K562 (cell line): Measurements from ENCODE around the gene GLRX. TPM values are rescaled to one million over a fixed set of nuclear protein-coding genes. Genes with fewer than 3 reads are reported as not detected.

Experiments
- CAMTA2 ChIP-seq: fragments of 250-450 bp; sonication (Bioruptor Pico); conservative IDR thresholded peaks from 2 replicates; pipeline ENCODE4 v1.5.1; 2022
- DACH1 ChIP-seq: fragments of 450-650 bp; IDR thresholded peaks from 2 replicates; pipeline ENCODE4 v1.6.1; 2018; ENCODE audit not compliant: partially characterized antibody
- FOXA1 ChIP-seq: fragments of 450-650 bp; IDR thresholded peaks from 2 replicates; pipeline ENCODE4 v1.6.1; 2016; ENCODE audit warnings: mild to moderate bottlenecking, borderline replicate concordance
- MTA3 ChIP-seq: fragments of 450-650 bp; formaldehyde crosslinking; IDR thresholded peaks from 2 replicates; pipeline ENCODE4 v1.6.1; 2017; ENCODE audit warnings: mild to moderate bottlenecking, borderline replicate concordance
- NCOA2 ChIP-seq, 2 experiments: fragments of 450-650 bp; IDR thresholded peaks; 2 replicates each; pipeline ENCODE4 v1.6.1; 2018; ENCODE audit warnings: mild to moderate bottlenecking in 2 of 2, moderate library complexity in 1 of 2; ENCODE audit not compliant: partially characterized antibody in 2 of 2
- SMAD1 ChIP-seq: fragments of 150-350 bp; IDR thresholded peaks from 2 replicates; pipeline ENCODE4 v1.6.1; 2014; ENCODE audit warnings: low read length, low read depth; ENCODE audit not compliant: partially characterized antibody
- TAF1 ChIP-seq: IDR thresholded peaks from 2 replicates; pipeline ENCODE4 v1.6.1; 2011; ENCODE audit warnings: mild to moderate bottlenecking, low read length, moderate library complexity; ENCODE audit not compliant: insufficient read depth, control insufficient read depth, severe bottlenecking; ENCODE audit errors: extremely low read depth
- TAL1 ChIP-seq: fragments of 450-650 bp; IDR thresholded peaks from 2 replicates; pipeline ENCODE4 v1.6.1; 2016; ENCODE audit warnings: mild to moderate bottlenecking
- YY1 ChIP-seq, 3 experiments: IDR thresholded peaks; 2 replicates each; pipeline ENCODE4 v1.6.1; 2011; ENCODE audit warnings: low read length in 2 of 3, mild to moderate bottlenecking in 2 of 3, moderate library complexity in 2 of 3, borderline replicate concordance in 1 of 3, control low read depth in 1 of 3, low read depth in 1 of 3; ENCODE audit not compliant: insufficient read depth in 3 of 3, insufficient replicate concordance in 2 of 3, control insufficient read depth in 1 of 3, insufficient read length in 1 of 3; ENCODE audit errors: extremely low read depth in 1 of 3
- polyA plus RNA-seq, 8 experiments: library from polyadenylated mRNA; depleted of rRNA in 4 of 8; stranded (reverse) in 5 of 8; unstranded in 3 of 8; fragments of >200 nt; fragmentation: Nextera tagmentation in 2 of 8; fragmentation: Illumina TruSeq in 1 of 8; extraction: Ambion mirVana in 2 of 8; extraction: Trizol in 1 of 8; gene quantifications; 2 replicates each; pipeline versions ENCODE4 v1.2.1 to v1.2.3, GENCODE V29; 2011 to 2014; ENCODE audit warnings: inconsistent platforms in 1 of 8, missing spikeins in 1 of 8
- total RNA-seq, 7 experiments: library from RNA; depleted of rRNA in 6 of 7; stranded (reverse); fragments of >200 nt in 6 of 7; fragmentation: Illumina TruSeq in 2 of 7; extraction: Trizol in 2 of 7; gene quantifications; 2 replicates each; pipeline versions ENCODE4 v1.2.1 to v1.2.3, GENCODE V29; 2011 to 2021; ENCODE audit warnings: low replicate concordance in 1 of 7
- TF ChIP-seq, protein P1 (sequence below): fragments of 150-350 bp; conservative IDR thresholded peaks from 2 replicates; pipeline ENCODE4 v1.6.1; 2014; ENCODE audit warnings: low read length
- TF ChIP-seq, protein P2 (sequence below), 2 experiments: fragments of 250-450 bp in 1 of 2; fragments of 450-650 bp in 1 of 2; sonication (Bioruptor Pico) in 1 of 2; IDR thresholded peaks; 2 replicates each; pipeline versions ENCODE4 v1.6.1 to v1.8.0; 2016 to 2021; ENCODE audit warnings: mild to moderate bottlenecking in 2 of 2, moderate library complexity in 2 of 2, missing compliant biosample characterization in 1 of 2, missing genetic modification characterization in 1 of 2
- TF ChIP-seq, protein P3 (sequence below): sonication (generic); formaldehyde crosslinking; IDR thresholded peaks from 2 replicates; pipeline ENCODE4 v1.8.1; 2022; ENCODE audit warnings: missing genetic modification reagents

GLRX gene
- total and polyA plus RNA-seq, 9 of the 15 experiments (the other 6 are each of a cell fraction or from before 2014, with no cell fraction given) = 2.3 to 11.2 (median 4.6) TPM

DNA sequence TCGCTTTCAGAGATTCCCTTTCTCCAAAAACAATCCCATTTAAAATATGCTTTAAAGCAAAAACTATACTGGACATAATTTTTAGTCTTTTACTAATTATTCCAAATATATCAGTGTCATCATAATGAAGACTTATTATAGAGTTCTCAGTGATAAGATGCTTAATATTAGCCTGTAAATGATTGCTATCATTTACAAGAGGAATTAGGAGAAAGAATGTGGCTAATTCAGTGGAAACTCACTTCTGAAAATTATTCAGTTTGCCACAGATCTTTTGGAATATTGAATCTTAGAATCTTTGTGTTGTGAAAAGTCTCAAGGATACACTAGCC is 24.7 kb upstream of the GLRX start (continued):
- TF ChIP-seq, protein P1, sequence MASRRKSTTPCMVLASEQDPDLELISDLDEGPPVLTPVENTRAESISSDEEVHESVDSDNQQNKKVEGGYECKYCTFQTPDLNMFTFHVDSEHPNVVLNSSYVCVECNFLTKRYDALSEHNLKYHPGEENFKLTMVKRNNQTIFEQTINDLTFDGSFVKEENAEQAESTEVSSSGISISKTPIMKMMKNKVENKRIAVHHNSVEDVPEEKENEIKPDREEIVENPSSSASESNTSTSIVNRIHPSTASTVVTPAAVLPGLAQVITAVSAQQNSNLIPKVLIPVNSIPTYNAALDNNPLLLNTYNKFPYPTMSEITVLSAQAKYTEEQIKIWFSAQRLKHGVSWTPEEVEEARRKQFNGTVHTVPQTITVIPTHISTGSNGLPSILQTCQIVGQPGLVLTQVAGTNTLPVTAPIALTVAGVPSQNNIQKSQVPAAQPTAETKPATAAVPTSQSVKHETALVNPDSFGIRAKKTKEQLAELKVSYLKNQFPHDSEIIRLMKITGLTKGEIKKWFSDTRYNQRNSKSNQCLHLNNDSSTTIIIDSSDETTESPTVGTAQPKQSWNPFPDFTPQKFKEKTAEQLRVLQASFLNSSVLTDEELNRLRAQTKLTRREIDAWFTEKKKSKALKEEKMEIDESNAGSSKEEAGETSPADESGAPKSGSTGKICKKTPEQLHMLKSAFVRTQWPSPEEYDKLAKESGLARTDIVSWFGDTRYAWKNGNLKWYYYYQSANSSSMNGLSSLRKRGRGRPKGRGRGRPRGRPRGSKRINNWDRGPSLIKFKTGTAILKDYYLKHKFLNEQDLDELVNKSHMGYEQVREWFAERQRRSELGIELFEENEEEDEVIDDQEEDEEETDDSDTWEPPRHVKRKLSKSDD = no peak
- TF ChIP-seq SMAD1 (no peak), YY1 (IDR thresholded peaks at IDR 0.05; ENCODE audit: borderline replicate concordance in 1 of 3, control insufficient read depth in 1 of 3, extremely low read depth in 1 of 3, insufficient read depth in 3 of 3, insufficient read length in 1 of 3, insufficient replicate concordance in 2 of 3, low read depth in 1 of 3, low read length in 2 of 3) (no peak), CAMTA2 (CRISPR knock-in tag) (no peak), FOXA1 (no peak), DACH1 (peak; percentile 78), TAF1 (no peak), NCOA2 (IDR thresholded peaks at IDR 0.05; ENCODE audit: partially characterized antibody in 2 of 2) (no peak), TAL1 (no peak), MTA3 (no peak)
- TF ChIP-seq, protein P2, sequence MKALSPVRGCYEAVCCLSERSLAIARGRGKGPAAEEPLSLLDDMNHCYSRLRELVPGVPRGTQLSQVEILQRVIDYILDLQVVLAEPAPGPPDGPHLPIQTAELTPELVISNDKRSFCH (CRISPR knock-in tag; IDR thresholded peaks at IDR 0.05) = no peak
- TF ChIP-seq, protein P2 (tag; IDR thresholded peaks at IDR 0.05) = no peak
- TF ChIP-seq, protein P3, sequence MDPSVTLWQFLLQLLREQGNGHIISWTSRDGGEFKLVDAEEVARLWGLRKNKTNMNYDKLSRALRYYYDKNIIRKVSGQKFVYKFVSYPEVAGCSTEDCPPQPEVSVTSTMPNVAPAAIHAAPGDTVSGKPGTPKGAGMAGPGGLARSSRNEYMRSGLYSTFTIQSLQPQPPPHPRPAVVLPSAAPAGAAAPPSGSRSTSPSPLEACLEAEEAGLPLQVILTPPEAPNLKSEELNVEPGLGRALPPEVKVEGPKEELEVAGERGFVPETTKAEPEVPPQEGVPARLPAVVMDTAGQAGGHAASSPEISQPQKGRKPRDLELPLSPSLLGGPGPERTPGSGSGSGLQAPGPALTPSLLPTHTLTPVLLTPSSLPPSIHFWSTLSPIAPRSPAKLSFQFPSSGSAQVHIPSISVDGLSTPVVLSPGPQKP (CRISPR knock-in tag) = no peak
- TF ChIP-seq, all 486 proteins: peak for 4
